Activated CD8-positive, alpha-beta T cell treated with anti-CD3 and anti-CD28 coated beads for 36 hours (primary cell): ENCODE data around the gene LRMDA. TPM values are rescaled to one million over a fixed set of nuclear protein-coding genes. Genes with fewer than 3 reads are reported as not detected.

Source experiments
- ATAC-seq: fragments of 200-7000 bp; cut with Tn5 transposase; one replicate; pipeline ENCODE4 v1.10.0; 2021; ENCODE audit warnings: mild to moderate bottlenecking, moderate library complexity
- CTCF ChIA-PET: fragments of 350-600 bp; sonication (Branson Sonifier 250); formaldehyde crosslinking; loops from one replicate; lab custom pipeline; 2021; ENCODE audit warnings: antibody characterized with exemption; lab: Charles Lee
- POLR2A ChIA-PET: fragments of 350-600 bp; sonication (Branson Sonifier 250); formaldehyde crosslinking; loops from one replicate; lab custom pipeline; 2021; ENCODE audit warnings: antibody characterized with exemption; lab: Charles Lee
- DNase-seq: peaks from one replicate; pipeline ENCODE4 v3.0.0-alpha.2; 2020
- H3K27ac Mint-ChIP-seq: one replicate; pipeline ENCODE4 v1.8.0; 2021; ENCODE audit warnings: mild to moderate bottlenecking, mixed read lengths
- H3K27me3 Mint-ChIP-seq: one replicate; pipeline ENCODE4 v1.8.0; 2021; ENCODE audit warnings: mixed read lengths
- H3K36me3 Mint-ChIP-seq: one replicate; pipeline ENCODE4 v1.8.0; 2021; ENCODE audit warnings: low read depth, mixed read lengths
- H3K4me1 Mint-ChIP-seq: one replicate; pipeline ENCODE4 v1.8.0; 2021; ENCODE audit warnings: low read depth, mixed read lengths
- H3K4me3 Mint-ChIP-seq: one replicate; pipeline ENCODE4 v1.8.0; 2021; ENCODE audit warnings: mild to moderate bottlenecking, moderate library complexity, mixed read lengths
- H3K9me3 Mint-ChIP-seq: one replicate; pipeline ENCODE4 v1.8.0; 2021; ENCODE audit warnings: mixed read lengths
- CTCF ChIP-seq: fragments of 200-600 bp; IDR thresholded peaks from one replicate; pipeline ENCODE4 v1.8.0; 2022; ENCODE audit warnings: antibody characterized with exemption, mild to moderate bottlenecking
- intact Hi-C: fragments of 100-400 bp; cut with micrococcal nuclease; formaldehyde crosslinking; loops from one replicate; pipeline ENCODE4 v1.10.0; 2022
- total RNA-seq, 2 experiments: library from RNA; stranded (reverse); gene quantifications; one replicate each; pipeline ENCODE4 v1.2.3, GENCODE V29; 2021

LRMDA gene
- total RNA-seq, 2 experiments from 2014 or later: not detected

- H3K27ac Mint-ChIP-seq: no peak overlapping the region
- ChIA-PET CTCF (no interaction called here), POLR2A (no interaction called here)
- H3K9me3 Mint-ChIP-seq: no peaks in the 10 kb centered on the region
- no peak overlapping the region for H3K4me3 Mint-ChIP-seq
- DNase-seq: no peak
- no peak for TF ChIP-seq CTCF
- peaks cover 2% of the 10 kb centered on the region for H3K27me3 Mint-ChIP-seq
- intact Hi-C loops: no loop called here
- H3K36me3 Mint-ChIP-seq: no peaks in the 10 kb centered on the region
- ATAC-seq: no peak
- no peaks in the 10 kb centered on the region for H3K4me1 Mint-ChIP-seq
Observed at GRCh38 chr10:76296957-76297356, 865.5 kb downstream of the LRMDA start.

- no peaks in the 10 kb centered on the region for H3K9me3 Mint-ChIP-seq
- H3K27ac Mint-ChIP-seq: no peak overlapping the region
- no peak for TF ChIP-seq CTCF
- ChIA-PET POLR2A (no interaction called here), CTCF (no interaction called here)
- DNase-seq (no peak), ATAC-seq (no peak)
- H3K4me1 Mint-ChIP-seq: no peaks in the 10 kb centered on the region
- peaks cover 2% of the 10 kb centered on the region for H3K27me3 Mint-ChIP-seq
- H3K36me3 Mint-ChIP-seq: no peaks in the 10 kb centered on the region
- no peak overlapping the region for H3K4me3 Mint-ChIP-seq
- intact Hi-C loops: no loop called here
Observed at GRCh38 chr10:76297358-76297757, 865.9 kb downstream of the LRMDA start.

GRCh38 chr10:76297780-76298281 is 866.4 kb downstream of the LRMDA start:
- Mint-ChIP-seq H3K4me1 (no peaks in the 10 kb centered on the region), H3K4me3 (no peak overlapping the region), H3K9me3 (no peaks in the 10 kb centered on the region), H3K36me3 (no peaks in the 10 kb centered on the region), H3K27ac (no peak overlapping the region), H3K27me3 (peaks cover 2% of the 10 kb centered on the region)
- ATAC-seq (no peak), DNase-seq (no peak)
- intact Hi-C loops: no loop called here
- ChIA-PET POLR2A (no interaction called here), CTCF (no interaction called here)
- no peak for TF ChIP-seq CTCF

- no peaks in the 10 kb centered on the region for H3K9me3 Mint-ChIP-seq
Observed at GRCh38 chr10:76298329-76298728, 866.9 kb downstream of the LRMDA start.

GRCh38 chr10:76299501-76299900 is 868.1 kb downstream of the LRMDA start:
- POLR2A ChIA-PET: no interaction called here
- CTCF ChIA-PET: interaction anchor here (0.7 kb wide), 1 partner anchor 224 kb away, joined by 4 read pairs; no protein-coding TSS in a partner anchor

More at GRCh38 chr10:76298329-76298728, 866.9 kb downstream of the LRMDA start:
- no peaks in the 10 kb centered on the region for H3K36me3 Mint-ChIP-seq
- H3K27me3 Mint-ChIP-seq: peaks cover 2% of the 10 kb centered on the region
- H3K4me3 Mint-ChIP-seq: no peak overlapping the region
- ChIA-PET CTCF (no interaction called here), POLR2A (no interaction called here)
- DNase-seq: no peak
- no peaks in the 10 kb centered on the region for H3K4me1 Mint-ChIP-seq
- ATAC-seq: no peak
- no peak for TF ChIP-seq CTCF
- intact Hi-C loops: no loop called here
- H3K27ac Mint-ChIP-seq: no peak overlapping the region

More at GRCh38 chr10:76299501-76299900, 868.1 kb downstream of the LRMDA start:
- Mint-ChIP-seq H3K4me1 (no peaks in the 10 kb centered on the region), H3K27ac (no peak overlapping the region), H3K4me3 (no peak overlapping the region), H3K36me3 (no peaks in the 10 kb centered on the region), H3K27me3 (peaks cover 2% of the 10 kb centered on the region), H3K9me3 (no peaks in the 10 kb centered on the region)
- no peak for DNase-seq
- intact Hi-C loops: no loop called here
- no peak for ATAC-seq
- no peak for TF ChIP-seq CTCF
